ENCODE results near the gene ALAS2. TPM values are rescaled to one million over a fixed set of nuclear protein-coding genes. Genes with fewer than 3 reads are reported as not detected.

The ALAS2 gene
- total RNA-seq, 2 experiments from 2014 or later: not detected

DNA sequence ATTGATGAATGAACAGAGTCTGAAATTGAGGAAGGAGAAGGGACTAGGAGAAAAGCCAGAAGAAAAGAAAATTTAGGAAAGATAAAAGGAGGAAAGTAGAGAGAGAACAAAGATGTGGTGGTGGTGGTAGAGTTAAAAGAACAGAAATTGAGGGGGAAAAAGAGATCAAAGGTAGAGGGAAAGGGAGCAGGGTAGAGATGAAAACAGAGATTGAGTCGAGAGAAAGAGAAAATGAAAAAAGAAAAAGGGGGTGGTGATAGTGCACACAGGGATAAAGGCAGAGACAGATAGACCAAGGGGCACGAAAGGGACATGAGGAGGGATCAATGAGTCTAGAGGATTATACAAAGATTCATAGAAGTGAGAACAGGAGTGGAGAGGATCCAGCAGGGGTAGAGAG lies 3.9 kb downstream of the ALAS2 start:
- no peaks in the 10 kb centered on the region for H3K9me3 Mint-ChIP-seq
- DNase-seq: no peak
- ATAC-seq (ENCODE audit: low read depth): no peak
- no peaks in the 10 kb centered on the region for H3K36me3 Mint-ChIP-seq
- POLR2A ChIA-PET: no interaction called here
- peaks cover 6% of the 10 kb centered on the region for H3K4me1 Mint-ChIP-seq
- no peak overlapping the region for H3K4me3 Mint-ChIP-seq
- H3K27me3 Mint-ChIP-seq: no peaks in the 10 kb centered on the region
- H3K27ac Mint-ChIP-seq: no peak overlapping the region

DNA sequence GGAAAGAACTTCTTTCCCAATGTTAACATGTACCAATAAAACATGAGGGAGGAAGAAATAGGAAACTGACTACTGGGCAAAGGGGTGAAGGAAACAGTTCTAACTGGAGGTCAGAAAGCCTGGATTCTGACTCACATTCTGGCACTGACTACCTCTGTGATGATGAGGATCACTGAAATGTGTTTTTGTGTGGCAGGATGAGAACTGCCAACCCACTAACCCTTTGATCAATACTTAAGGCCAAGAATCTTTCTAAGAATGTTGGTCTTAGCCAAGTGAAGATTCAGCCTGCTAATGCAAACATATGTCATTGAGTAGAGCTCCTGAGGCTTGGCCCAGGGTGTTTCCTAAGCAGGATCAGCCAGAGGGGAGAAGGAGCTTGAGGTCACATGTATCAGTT lies 4.6 kb downstream of the ALAS2 start:
- POLR2A ChIA-PET: no interaction called here
- H3K9me3 Mint-ChIP-seq: no peaks in the 10 kb centered on the region
- no peak overlapping the region for H3K27ac Mint-ChIP-seq
- DNase-seq: no peak
- no peaks in the 10 kb centered on the region for H3K27me3 Mint-ChIP-seq
- peaks cover 6% of the 10 kb centered on the region for H3K4me1 Mint-ChIP-seq
- H3K4me3 Mint-ChIP-seq: no peak overlapping the region
- no peak for ATAC-seq (ENCODE audit: low read depth)
- no peaks in the 10 kb centered on the region for H3K36me3 Mint-ChIP-seq

DNA sequence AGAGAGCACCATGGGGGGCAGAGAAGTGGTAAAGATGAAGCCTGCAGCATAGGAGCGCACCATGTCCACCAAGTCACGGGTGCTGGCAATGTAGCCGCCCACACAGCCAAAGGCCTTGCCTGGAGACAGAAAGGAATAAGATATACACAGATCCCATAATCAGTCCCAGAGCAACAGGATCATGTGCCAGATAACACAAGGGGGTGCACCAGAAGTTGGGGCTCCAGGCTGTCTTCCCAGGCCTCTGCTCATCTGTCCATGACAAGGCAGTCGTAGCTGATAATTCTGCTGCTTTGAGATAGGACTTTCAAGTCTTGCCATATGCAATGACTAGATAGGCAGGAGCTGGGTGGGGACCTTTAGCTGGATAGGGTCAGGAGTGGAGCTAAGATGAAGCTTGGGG lies 15.9 kb downstream of the ALAS2 start:
- no peak overlapping the region for H3K27ac Mint-ChIP-seq
- DNase-seq: no peak
- H3K4me3 Mint-ChIP-seq: no peak overlapping the region
- no peaks in the 10 kb centered on the region for H3K9me3 Mint-ChIP-seq
- no peaks in the 10 kb centered on the region for H3K4me1 Mint-ChIP-seq
- ATAC-seq (ENCODE audit: low read depth): no peak
- POLR2A ChIA-PET: no interaction called here
- H3K36me3 Mint-ChIP-seq: no peaks in the 10 kb centered on the region
- H3K27me3 Mint-ChIP-seq: no peaks in the 10 kb centered on the region

DNA sequence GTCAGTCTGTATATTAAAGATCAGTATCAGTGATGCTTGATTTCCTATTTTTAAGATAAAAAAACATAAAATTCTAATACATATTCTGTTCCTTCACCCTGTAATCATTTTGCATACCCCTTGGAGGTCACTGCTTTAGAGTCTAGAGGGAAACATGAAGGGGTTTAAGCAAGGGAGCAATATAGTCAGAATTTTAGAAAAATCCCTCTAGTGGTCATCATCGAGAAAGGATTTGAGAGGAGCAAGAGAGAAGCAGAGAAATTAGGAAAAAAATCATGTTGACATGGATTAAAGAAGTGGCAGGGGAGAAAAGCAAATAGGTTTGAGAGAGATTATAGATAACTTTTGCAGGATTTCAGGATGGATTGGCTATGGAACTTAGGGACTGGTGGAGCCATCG lies 19.5 kb downstream of the ALAS2 start:
- Mint-ChIP-seq H3K27me3 (no peaks in the 10 kb centered on the region), H3K27ac (no peak overlapping the region), H3K36me3 (peaks cover 6% of the 10 kb centered on the region), H3K4me1 (peaks cover 11% of the 10 kb centered on the region), H3K4me3 (no peak overlapping the region), H3K9me3 (no peaks in the 10 kb centered on the region)
- ATAC-seq (ENCODE audit: low read depth): no peak
- DNase-seq: no peak
- POLR2A ChIA-PET: no interaction called here

DNA sequence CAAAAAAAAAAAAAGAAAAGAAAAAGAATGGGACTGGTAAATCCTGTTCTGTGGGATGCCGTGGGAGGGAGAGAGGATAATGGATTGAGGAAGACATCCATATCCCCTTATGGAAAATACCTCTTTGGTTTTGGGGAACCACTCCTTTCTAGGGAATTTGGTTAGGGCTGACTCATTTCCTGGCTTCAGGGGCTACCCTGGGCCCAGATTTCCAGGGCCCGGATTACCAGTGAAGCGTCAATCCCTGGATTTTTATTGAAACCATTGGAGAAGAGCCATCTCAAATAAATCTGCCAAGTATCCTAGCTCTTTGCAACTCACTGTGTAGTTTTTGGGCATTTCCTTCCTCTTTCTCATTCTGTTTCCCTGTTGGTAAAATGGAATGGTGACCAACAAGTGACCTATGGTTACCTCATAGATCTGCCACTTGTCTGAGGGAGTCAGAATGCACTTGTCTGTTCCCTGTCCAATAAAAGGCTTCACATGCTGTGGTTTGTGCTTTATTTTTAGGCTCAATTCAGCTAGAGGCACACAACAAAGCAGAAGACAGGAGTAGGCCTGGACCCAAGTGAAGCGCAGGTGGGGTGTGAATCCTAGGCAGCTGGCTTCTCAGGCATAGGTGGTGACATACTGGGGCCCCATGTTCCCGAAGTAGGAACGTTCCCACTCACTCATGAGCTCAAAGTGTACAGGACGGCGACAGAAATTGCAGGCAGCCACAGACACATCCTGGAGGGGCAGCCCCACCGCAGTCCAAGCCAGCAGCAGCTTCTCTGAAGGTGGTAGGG lies 22.0 kb downstream of the ALAS2 start:
- peak; percentile 58 for ATAC-seq (ENCODE audit: low read depth)
- peaks cover 23% of the 10 kb centered on the region for H3K4me1 Mint-ChIP-seq
- no peak for DNase-seq
- no peak overlapping the region for H3K4me3 Mint-ChIP-seq
- H3K27ac Mint-ChIP-seq: no peak overlapping the region
- no peaks in the 10 kb centered on the region for H3K27me3 Mint-ChIP-seq
- H3K36me3 Mint-ChIP-seq: peaks cover 17% of the 10 kb centered on the region
- H3K9me3 Mint-ChIP-seq: no peaks in the 10 kb centered on the region
- POLR2A ChIA-PET: interaction anchor here (0.9 to 2.2 kb wide), 2 partner anchors 8 to 1721 kb away, joined by 3 to 16 read pairs; partner anchors contain the start of gene APEX2

DNA sequence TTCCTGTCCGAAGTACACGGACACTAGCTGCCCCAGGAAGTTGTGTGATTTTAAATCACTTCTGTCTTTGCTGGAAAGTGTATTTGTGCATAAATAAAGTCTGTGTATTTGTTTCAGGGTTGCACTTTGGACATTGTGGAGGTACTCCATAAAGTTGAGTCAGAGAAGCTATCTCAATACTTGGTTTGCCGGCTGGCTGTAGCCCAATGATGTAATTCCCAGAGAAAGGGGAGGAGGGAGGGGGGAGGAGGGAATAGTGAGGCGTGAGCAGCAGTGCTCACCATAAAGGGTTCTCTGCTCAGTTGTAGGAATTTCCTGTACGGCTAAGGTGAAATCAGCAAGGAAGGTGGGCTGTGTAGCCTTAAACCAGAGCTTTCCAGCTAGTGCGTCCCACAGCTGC lies 23.1 kb downstream of the ALAS2 start:
- ATAC-seq (ENCODE audit: low read depth) (no peak), DNase-seq (no peak)
- peak overlapping the region; percentile 61 for H3K27ac Mint-ChIP-seq
- no peaks in the 10 kb centered on the region for H3K9me3 Mint-ChIP-seq
- POLR2A ChIA-PET: no interaction called here
- peaks cover 21% of the 10 kb centered on the region for H3K36me3 Mint-ChIP-seq
- peaks cover 26% of the 10 kb centered on the region for H3K4me1 Mint-ChIP-seq
- no peak overlapping the region for H3K4me3 Mint-ChIP-seq
- H3K27me3 Mint-ChIP-seq: no peaks in the 10 kb centered on the region

DNA sequence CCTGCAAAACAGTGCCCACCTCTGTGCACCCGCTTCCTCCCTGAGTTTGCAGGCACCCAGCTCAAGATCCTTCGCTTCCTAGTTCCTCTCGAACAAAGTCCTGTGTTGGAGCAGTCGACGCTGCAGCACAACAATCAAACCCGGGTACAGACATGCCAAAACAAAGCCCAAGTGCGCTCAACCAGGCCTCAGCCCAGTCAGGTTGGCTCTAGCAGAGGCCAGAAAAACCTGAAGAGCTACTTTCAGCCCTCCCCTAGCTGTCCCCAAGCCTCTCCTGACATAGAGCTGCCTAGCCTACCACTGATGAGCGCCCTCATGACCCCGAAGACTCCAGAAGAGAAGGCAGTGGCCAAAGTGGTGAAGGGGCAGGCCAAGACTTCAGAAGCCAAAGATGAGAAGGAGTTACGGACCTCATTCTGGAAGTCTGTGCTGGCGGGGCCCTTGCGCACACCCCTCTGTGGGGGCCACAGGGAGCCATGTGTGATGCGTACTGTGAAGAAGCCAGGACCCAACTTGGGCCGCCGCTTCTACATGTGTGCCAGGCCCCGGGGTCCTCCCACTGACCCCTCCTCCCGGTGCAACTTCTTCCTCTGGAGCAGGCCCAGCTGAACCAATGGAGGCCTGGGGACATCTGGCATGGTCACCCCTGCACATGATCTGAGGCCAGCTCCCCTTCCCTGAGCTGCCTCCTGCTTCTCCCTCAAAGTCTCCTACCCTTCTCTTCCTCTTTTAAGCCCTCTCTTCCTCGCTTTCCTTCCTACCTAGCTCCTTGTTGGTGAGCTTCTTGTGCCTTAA lies 23.8 kb downstream of the ALAS2 start:
- ATAC-seq (ENCODE audit: low read depth) (no peak), DNase-seq (no peak)
- H3K27ac Mint-ChIP-seq: peak overlapping the region; percentile 61
- H3K27me3 Mint-ChIP-seq: no peaks in the 10 kb centered on the region
- POLR2A ChIA-PET: no interaction called here
- peaks cover 31% of the 10 kb centered on the region for H3K4me1 Mint-ChIP-seq
- no peaks in the 10 kb centered on the region for H3K9me3 Mint-ChIP-seq
- H3K36me3 Mint-ChIP-seq: peaks cover 22% of the 10 kb centered on the region
- no peak overlapping the region for H3K4me3 Mint-ChIP-seq

DNA sequence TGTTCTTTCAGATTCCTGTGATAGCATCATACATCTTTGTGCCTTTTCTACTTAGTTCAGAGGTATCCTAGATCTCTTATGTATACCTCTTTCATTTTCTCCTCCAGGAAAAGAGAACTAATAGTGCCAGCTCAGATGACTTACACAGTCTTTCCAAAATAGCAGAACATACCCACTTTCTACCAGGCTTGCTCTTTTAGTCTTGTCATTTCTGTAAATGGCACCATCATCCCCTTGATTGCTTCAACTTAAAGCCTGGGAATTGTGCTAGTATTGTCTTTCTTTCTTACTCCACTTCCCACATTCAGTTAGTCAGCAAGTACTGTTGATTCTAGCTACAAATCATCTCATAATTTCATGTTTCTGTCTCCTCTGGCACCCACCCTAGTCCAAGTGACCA lies 25.5 kb downstream of the ALAS2 start:
- ATAC-seq (ENCODE audit: low read depth) (no peak), DNase-seq (no peak)
- no peak overlapping the region for H3K27ac Mint-ChIP-seq
- peaks cover 38% of the 10 kb centered on the region for H3K4me1 Mint-ChIP-seq
- H3K27me3 Mint-ChIP-seq: no peaks in the 10 kb centered on the region
- H3K4me3 Mint-ChIP-seq: no peak overlapping the region
- H3K9me3 Mint-ChIP-seq: no peaks in the 10 kb centered on the region
- POLR2A ChIA-PET: no interaction called here
- H3K36me3 Mint-ChIP-seq: peaks cover 25% of the 10 kb centered on the region

DNA sequence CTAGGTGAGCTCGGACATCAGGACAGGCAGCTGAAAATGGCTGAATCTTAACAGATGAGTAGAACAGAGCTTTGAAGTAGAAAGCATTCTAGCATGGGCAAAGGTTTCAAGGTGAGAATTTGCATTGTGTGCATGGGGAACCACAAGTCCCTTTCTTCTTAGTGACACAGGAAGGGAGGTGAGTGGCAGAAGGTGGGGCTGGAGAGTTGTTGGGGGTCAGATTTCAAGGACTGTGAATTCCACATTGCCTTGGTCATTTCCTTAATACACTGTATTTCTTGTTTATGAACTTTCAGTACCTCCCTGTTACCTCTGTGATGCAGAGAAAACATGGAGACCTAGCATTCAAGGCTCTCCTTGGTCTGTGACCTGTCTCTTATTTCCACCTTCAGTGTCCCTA lies 26.5 kb downstream of the ALAS2 start:
- Mint-ChIP-seq H3K27ac (no peak overlapping the region), H3K4me3 (no peak overlapping the region), H3K36me3 (peaks cover 25% of the 10 kb centered on the region), H3K27me3 (no peaks in the 10 kb centered on the region), H3K9me3 (no peaks in the 10 kb centered on the region), H3K4me1 (peaks cover 37% of the 10 kb centered on the region)
- DNase-seq (no peak), ATAC-seq (ENCODE audit: low read depth) (no peak)
- POLR2A ChIA-PET: no interaction called here

DNA sequence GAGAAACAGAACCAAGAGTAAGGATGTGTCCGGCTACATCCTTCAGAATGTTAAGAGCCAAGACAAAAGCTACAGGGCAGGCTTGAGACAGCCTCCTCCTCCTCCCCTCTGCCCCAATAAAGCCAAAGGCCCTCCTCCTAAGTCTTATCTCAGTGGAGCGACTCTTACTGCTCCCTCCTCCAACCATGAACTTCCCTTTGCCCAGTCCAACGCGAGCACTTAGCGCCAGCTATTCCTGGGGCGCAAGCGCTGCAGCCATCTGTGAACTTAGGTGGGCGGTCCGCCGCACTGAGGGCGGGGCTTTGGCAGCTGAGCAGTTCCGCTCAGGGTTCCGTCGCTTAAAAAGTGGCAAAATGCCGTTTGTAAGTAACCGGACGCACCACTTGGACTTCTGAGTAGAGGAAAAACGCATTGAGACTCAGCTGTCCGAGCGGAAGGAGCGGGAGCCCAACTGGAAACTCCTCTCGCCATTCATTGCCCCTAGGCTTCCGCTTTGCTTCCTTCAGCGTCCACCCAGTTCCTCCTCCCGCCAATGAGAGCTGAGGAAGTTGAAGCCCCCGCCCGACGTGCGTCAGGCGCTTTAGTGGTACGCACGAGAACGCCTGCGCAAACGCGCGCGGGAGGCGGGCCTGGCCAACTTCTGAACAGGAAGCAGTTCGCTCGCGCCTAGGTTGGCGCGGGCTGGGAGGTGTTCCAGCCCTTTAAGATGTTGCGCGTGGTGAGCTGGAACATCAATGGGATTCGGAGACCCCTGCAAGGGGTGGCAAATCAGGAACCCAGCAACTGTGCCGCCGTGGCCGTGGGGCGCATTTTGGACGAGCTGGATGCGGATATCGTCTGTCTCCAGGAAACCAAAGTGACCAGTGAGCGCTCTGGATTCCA lies 30.8 kb downstream of the ALAS2 start, which contains the start of gene APEX2:
Gene APEX2 (plus strand): TSS at position 647 of the 882 bp plus-strand sequence. CDS start 60 bp downstream, at position 707.
- no peaks in the 10 kb centered on the region for H3K9me3 Mint-ChIP-seq
- ATAC-seq (ENCODE audit: low read depth) (peak; percentile 95), DNase-seq (peak; percentile 84)
- peak within 1 kb of the TSS; percentile 98 for H3K4me3 Mint-ChIP-seq
- peak within 1 kb of the TSS; percentile 94 for H3K27ac Mint-ChIP-seq
- H3K36me3 Mint-ChIP-seq: peaks cover 12% of the 10 kb centered on the region
- no peaks in the 10 kb centered on the region for H3K27me3 Mint-ChIP-seq
- peaks cover 23% of the 10 kb centered on the region for H3K4me1 Mint-ChIP-seq
- POLR2A ChIA-PET: interaction anchor here (0.6 to 2.4 kb wide), 8 partner anchors 9 to 955 kb away, joined by 3 to 16 read pairs (median 4); partner anchors contain the start of genes GNL3L, PHF8, TSR2 and USP51

DNA sequence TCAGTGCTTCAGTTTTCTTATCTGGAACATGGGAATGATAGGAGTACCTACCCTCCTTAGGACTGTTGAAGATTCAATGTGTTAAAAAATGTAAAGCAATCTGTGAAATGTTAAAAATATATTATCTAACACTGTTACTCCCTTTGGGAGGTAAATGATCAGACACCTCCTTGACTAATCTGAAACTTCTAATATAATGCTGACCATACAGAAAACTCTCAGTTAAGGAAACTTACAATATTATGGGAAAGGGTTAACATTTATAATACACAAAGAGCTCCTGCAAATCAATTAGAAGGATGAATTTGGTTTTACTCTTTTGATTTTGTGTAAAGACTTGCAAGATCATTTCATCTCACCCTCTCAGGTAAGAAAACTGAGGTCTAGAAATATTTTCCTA lies 35.2 kb downstream of the ALAS2 start:
- Mint-ChIP-seq H3K36me3 (peaks cover 1% of the 10 kb centered on the region), H3K27me3 (no peaks in the 10 kb centered on the region), H3K4me3 (no peak overlapping the region), H3K4me1 (peaks cover 4% of the 10 kb centered on the region), H3K27ac (no peak overlapping the region), H3K9me3 (no peaks in the 10 kb centered on the region)
- POLR2A ChIA-PET: no interaction called here
- ATAC-seq (ENCODE audit: low read depth) (no peak), DNase-seq (no peak)

DNA sequence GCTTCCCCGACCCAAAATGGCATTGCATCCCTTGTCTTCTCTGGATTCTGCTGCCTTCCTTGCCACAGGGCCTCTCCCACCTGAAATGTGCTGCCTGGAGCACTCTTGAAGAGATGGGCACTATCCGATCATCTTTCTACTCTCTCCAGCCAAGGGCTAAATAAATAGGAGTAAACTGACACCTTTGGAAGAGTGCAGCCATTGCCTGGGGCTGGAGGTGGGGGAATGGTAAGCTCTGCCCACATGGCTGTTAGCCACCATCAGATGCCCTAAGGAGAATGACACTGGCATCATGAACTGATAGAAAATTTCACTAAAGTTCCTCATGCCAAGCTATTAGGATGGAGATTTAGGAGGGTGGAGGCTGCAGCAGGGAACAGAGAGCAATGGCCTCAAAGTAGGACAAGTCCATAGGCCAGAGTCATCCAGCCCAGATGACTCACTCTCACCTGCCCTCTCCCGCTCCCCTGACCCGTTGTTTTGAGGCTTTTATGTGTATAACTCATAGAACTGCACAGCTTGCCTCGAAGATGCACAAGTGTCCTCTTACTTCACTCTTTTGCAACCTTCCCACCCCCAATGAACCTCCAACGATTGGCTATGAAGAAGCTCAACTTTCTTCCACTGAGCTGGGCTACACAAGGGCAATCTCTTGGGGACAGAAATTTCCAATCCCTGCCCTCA lies 36.0 kb downstream of the ALAS2 start:
- H3K9me3 Mint-ChIP-seq: no peaks in the 10 kb centered on the region
- DNase-seq (no peak), ATAC-seq (ENCODE audit: low read depth) (no peak)
- H3K27ac Mint-ChIP-seq: no peak overlapping the region
- no peaks in the 10 kb centered on the region for H3K27me3 Mint-ChIP-seq
- no peak overlapping the region for H3K4me3 Mint-ChIP-seq
- H3K36me3 Mint-ChIP-seq: no peaks in the 10 kb centered on the region
- POLR2A ChIA-PET: no interaction called here
- H3K4me1 Mint-ChIP-seq: peaks cover 4% of the 10 kb centered on the region

DNA sequence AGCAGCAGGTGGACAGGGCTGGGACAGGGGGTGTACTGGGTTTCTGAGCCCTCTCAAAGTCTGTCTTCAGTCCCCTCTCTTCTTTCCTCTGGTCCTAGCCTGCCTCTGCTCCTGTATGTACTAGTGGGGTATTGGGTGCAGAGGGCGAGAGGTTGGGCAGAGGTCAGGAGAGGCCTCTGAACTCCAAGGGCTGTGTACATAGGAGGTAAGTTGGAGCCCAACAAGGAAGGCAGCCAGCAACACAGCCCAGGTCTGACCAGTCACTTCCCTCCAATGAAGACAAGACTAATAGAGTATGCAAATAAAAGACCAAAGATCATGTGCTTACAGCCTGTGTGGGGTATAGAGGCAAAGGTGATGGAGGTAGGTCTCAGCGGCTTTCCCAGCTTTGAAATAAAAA lies 36.7 kb downstream of the ALAS2 start, which contains the start of gene PFKFB1:
Gene PFKFB1 (minus strand): TSS at position 90 of the 400 bp plus-strand sequence. CDS start 181 bp downstream, outside the sequence.
- no peaks in the 10 kb centered on the region for H3K36me3 Mint-ChIP-seq
- no peak within 1 kb of the TSS for H3K27ac Mint-ChIP-seq
- ATAC-seq (ENCODE audit: low read depth): no peak
- no peaks in the 10 kb centered on the region for H3K27me3 Mint-ChIP-seq
- H3K9me3 Mint-ChIP-seq: no peaks in the 10 kb centered on the region
- H3K4me1 Mint-ChIP-seq: peaks cover 3% of the 10 kb centered on the region
- POLR2A ChIA-PET: no interaction called here
- no peak within 1 kb of the TSS for H3K4me3 Mint-ChIP-seq
- DNase-seq: no peak

Measured in activated naive CD8-positive, alpha-beta T cell treated with anti-CD3 and anti-CD28 coated beads, Interleukin-2, amount 10 ng/mL, durations not matched to agents 7 days and 5 days (primary cell).